Colonic mucosa (tissue), 4 donors: Measurements from ENCODE around the gene GRIN2A. TPM values are rescaled to one million over a fixed set of nuclear protein-coding genes. Genes with fewer than 3 reads are reported as not detected.

ENCODE experiments used
- DNase-seq: peaks from one replicate; pipeline ENCODE4 v3.0.0-alpha.2; 2020
- H3K27ac ChIP-seq: fragments of 200-600 bp; one replicate; pipeline ENCODE4 v1.8.0; 2021
- H3K27me3 ChIP-seq: fragments of 200-600 bp; one replicate; pipeline ENCODE4 v1.8.0; 2021
- H3K36me3 ChIP-seq: fragments of 200-600 bp; one replicate; pipeline ENCODE4 v1.8.0; 2021
- H3K4me1 ChIP-seq: fragments of 200-600 bp; one replicate; pipeline ENCODE4 v1.8.0; 2021; ENCODE audit warnings: mild to moderate bottlenecking
- H3K4me3 ChIP-seq: fragments of 200-600 bp; one replicate; pipeline ENCODE4 v1.8.0; 2021
- H3K9ac ChIP-seq, 2 donors: one replicate each; pipeline ENCODE4 v1.7.0; 2013; ENCODE audit warnings: control low read depth in 2 of 2, low read depth in 2 of 2, low read length in 2 of 2
- H3K9me3 ChIP-seq: fragments of 200-600 bp; one replicate; pipeline ENCODE4 v1.8.0; 2021
- intact Hi-C: fragments of 100-400 bp; cut with DNase I; formaldehyde crosslinking; loops from one replicate; pipeline ENCODE4 v1.14.1; 2022
- total RNA-seq, 2 donors: library from RNA; stranded (reverse); fragmentation: NEBNext Ultra II Directional in 1 of 2; extraction: Animal tissue kit (Norgen Biotek cat#: 25700) in 1 of 2; gene quantifications; one replicate each; pipeline ENCODE4 v1.2.1, GENCODE V29; 2021
- TF ChIP-seq, protein P1 (sequence below): fragments of 200-600 bp; IDR thresholded peaks from one replicate; pipeline ENCODE4 v1.8.0; 2022; ENCODE audit warnings: antibody characterized with exemption, mild to moderate bottlenecking
- donor health status: healthy.
- donor health status: DM: no; HTN: no; CAD: no.
- donor health status: DM: no; HTN: no; CAD: no.

GRIN2A gene
- total RNA-seq, 2 donors from 2014 or later, result 0.15 to 0.40 TPM

DNA sequence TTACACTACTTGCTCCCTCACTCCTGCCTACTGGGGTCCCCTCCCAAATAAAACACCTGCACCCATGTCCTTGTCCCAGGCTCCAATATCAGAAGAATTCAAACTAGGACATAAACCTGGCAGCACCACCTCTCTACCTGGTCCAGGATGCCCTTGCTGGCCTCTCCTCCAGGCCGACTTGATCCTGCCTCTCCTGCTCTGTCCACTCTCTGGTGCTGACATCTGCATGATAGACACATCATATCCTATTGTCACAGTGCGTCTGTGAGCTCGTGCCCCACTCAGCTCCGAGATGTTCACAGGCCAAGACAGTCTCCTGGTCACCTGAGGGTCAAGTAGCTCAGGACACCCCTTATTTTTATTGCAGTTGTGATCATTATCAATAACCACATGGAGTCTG, 31.5 kb upstream of the GRIN2A start:
- H3K4me1 ChIP-seq, result no peaks in the 10 kb centered on the region
- TF ChIP-seq, protein P1, sequence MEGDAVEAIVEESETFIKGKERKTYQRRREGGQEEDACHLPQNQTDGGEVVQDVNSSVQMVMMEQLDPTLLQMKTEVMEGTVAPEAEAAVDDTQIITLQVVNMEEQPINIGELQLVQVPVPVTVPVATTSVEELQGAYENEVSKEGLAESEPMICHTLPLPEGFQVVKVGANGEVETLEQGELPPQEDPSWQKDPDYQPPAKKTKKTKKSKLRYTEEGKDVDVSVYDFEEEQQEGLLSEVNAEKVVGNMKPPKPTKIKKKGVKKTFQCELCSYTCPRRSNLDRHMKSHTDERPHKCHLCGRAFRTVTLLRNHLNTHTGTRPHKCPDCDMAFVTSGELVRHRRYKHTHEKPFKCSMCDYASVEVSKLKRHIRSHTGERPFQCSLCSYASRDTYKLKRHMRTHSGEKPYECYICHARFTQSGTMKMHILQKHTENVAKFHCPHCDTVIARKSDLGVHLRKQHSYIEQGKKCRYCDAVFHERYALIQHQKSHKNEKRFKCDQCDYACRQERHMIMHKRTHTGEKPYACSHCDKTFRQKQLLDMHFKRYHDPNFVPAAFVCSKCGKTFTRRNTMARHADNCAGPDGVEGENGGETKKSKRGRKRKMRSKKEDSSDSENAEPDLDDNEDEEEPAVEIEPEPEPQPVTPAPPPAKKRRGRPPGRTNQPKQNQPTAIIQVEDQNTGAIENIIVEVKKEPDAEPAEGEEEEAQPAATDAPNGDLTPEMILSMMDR, result no peak
- no peak overlapping the region for H3K9ac ChIP-seq
- H3K36me3 ChIP-seq, result no peaks in the 10 kb centered on the region
- H3K27me3 ChIP-seq, result no peaks in the 10 kb centered on the region
- no peaks in the 10 kb centered on the region for H3K9me3 ChIP-seq
- no peak for DNase-seq
- intact Hi-C loops, result no loop called here
- H3K27ac ChIP-seq, result no peak overlapping the region
- H3K4me3 ChIP-seq, result no peak overlapping the region

DNA sequence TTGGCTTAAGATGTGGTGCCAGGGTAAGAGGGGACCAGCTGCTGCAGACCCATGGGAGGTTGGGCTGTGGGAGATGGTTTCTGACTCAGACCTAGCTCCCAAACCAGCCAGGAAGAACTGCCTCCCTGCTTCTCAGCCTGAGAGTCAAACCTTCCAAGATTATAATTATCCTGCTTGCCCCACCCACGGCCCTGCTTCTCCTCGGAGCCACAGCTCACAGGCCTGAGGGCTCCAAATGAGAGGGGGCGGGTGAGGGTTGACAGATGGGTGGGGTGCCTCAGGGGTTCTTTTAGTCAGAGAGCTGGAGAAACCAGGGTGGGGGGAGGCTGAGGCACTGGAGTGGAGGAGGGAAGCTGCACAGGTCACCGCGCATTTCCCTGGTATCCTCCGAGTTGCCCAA, 28.7 kb upstream of the GRIN2A start:
- Histone ChIP-seq H3K36me3 (no peaks in the 10 kb centered on the region), H3K9me3 (no peaks in the 10 kb centered on the region), H3K4me3 (no peak overlapping the region), H3K4me1 (no peaks in the 10 kb centered on the region), H3K27me3 (no peaks in the 10 kb centered on the region), H3K9ac (no peak overlapping the region), H3K27ac (no peak overlapping the region)
- intact Hi-C loops, result no loop called here
- DNase-seq, result no peak
- TF ChIP-seq, protein P1, result no peak

DNA sequence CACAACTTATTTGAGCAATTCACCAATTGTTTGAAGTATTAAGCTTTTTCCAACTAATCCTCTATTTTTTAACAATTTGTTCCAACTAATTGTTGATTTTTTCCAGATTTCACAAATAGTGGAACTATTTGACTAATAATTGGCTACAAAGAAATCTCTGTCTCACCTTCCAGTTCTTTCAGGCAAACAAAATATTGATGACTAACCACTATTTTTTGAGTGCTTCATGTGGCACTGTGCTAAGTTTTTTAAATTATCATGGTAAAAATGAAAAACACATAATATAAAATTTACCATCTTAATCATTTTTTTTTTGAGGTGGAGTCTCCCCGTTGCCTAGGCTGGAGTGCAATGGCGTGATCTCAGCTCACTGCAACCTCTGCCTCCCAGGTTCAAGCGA, 24.6 kb upstream of the GRIN2A start:
- Histone ChIP-seq H3K27ac (no peak overlapping the region), H3K4me3 (no peak overlapping the region), H3K36me3 (no peaks in the 10 kb centered on the region), H3K27me3 (no peaks in the 10 kb centered on the region), H3K9me3 (no peaks in the 10 kb centered on the region), H3K4me1 (no peaks in the 10 kb centered on the region), H3K9ac (no peak overlapping the region)
- DNase-seq, result no peak
- intact Hi-C loops, result no loop called here
- TF ChIP-seq, protein P1, result no peak

GRCh38 chr16:10206215-10206614, 24.0 kb upstream of the GRIN2A start:
- Histone ChIP-seq H3K9ac (no peak overlapping the region), H3K9me3 (no peaks in the 10 kb centered on the region), H3K27ac (no peak overlapping the region), H3K4me1 (no peaks in the 10 kb centered on the region), H3K27me3 (no peaks in the 10 kb centered on the region), H3K4me3 (no peak overlapping the region), H3K36me3 (no peaks in the 10 kb centered on the region)
- TF ChIP-seq, protein P1, result no peak
- DNase-seq, result no peak
- intact Hi-C loops, result no loop called here

DNA sequence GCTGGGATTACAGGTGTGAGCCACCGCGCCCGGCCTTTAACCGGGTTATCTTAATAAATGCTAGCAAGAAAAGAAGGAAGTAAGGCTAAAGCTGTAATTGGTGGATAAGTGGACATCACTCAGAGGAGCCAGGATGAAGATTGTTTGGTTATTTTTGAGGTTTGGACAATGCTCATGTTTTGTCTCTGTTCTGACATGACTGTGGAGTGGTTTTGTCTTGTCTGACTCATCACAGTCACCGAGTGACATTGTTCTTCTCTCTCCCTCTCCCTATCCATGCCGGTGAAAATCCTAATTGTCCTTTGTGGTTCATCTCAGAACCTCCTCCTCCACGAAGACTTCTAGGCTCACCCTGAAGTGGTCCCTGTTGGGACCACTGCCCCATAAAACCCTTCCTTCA, 23.5 kb upstream of the GRIN2A start:
- no peak for DNase-seq
- H3K27me3 ChIP-seq, result no peaks in the 10 kb centered on the region

More for the DNA sequence above, 23.5 kb upstream of the GRIN2A start:
- Histone ChIP-seq H3K4me1 (no peaks in the 10 kb centered on the region), H3K4me3 (no peak overlapping the region), H3K9ac (no peak overlapping the region), H3K36me3 (no peaks in the 10 kb centered on the region), H3K9me3 (no peaks in the 10 kb centered on the region), H3K27ac (no peak overlapping the region)
- intact Hi-C loops, result no loop called here
- TF ChIP-seq, protein P1, result no peak
